ENCODE measurements around the gene UROC1.

UROC1 gene

DNA sequence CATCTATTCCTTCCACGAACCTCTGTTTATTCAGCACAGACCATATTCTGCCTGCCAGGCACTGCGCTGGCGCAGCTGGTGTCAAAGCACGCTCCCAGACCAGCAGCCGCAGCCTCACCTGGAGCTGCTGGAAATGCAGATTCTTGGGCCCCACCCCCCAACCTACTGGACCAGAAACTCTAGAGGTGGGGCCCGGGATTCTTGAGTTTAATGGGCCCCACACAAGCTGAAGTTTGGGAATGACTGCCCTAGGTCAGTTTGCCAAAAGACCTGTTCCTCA is 13.4 kb upstream of the UROC1 start:
- DNase-seq (ENCODE audit: low read depth in 3 of 3, low spot score in 1 of 3), result no peak

- no peak for DNase-seq (ENCODE audit: low read depth in 3 of 3, low spot score in 1 of 3)
Observed at GRCh38 chr3:126530171-126531050, 12.8 kb upstream of the UROC1 start.

- no peak for DNase-seq (ENCODE audit: low read depth in 3 of 3, low spot score in 1 of 3)
Observed at GRCh38 chr3:126529585-126530170, 12.1 kb upstream of the UROC1 start.

- DNase-seq (ENCODE audit: low read depth in 3 of 3, low spot score in 1 of 3), result no peak
Observed at GRCh38 chr3:126528800-126529541, 11.4 kb upstream of the UROC1 start.

- no peak for DNase-seq (ENCODE audit: low read depth in 3 of 3, low spot score in 1 of 3)
Observed at GRCh38 chr3:126528419-126528799, 10.8 kb upstream of the UROC1 start.

DNA sequence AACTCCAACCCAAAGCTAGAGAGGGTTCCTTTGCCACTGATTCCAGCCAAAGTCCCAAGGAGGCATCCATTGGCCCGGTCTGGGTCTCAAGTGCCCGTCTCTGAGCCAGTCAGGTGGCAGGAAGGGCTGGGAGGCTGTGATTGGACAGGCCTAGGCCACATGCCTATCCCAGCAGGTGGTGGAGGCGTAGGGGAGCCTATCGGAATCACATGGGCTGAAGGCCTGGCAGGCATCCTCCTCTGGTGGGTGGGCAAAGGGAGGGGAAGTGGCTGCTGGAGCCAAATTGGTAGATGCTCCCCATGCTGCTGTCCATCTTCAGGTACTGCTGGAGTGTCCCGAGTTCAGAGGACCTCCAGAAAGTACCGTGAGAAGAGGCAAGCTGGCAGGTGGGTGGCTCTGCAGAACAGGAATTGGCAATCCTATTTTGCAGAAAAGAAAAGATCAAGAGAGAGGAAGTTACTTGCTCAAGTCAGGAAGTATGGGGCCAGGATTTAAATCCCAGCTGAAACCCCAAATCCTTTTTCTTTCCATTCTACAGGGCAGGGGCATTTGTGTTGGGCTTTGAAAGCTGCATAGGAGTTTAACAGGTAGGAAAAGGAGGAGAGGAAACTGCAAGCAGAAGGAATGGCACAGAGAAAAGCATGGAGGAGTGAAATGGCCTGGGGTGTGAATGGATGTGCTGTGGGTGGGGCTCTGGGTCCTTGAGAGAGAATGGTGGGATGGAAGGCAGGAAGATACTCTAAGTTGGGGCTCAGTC is 10.1 kb upstream of the UROC1 start:
- no peak for DNase-seq (ENCODE audit: low read depth in 3 of 3, low spot score in 1 of 3)

DNA sequence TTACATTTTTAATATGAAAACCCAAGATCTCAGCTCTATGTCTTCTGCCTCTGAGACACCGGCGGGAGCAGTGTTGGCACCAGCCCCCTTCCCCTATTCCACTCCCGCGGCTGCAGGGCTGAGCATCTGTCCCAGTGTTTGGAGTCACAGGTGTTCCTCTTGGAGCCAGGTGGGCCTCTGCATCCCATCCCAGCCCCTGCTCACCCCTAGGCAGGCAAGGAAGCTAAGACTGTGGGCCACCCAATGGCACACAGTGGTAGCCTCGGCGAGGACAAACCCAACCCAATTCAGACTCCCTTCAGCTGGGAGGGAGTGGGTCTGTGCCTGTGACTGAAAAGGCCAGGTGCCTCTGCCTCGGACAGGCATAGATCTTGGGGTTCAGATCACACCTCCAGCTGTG is 9.4 kb upstream of the UROC1 start:
- DNase-seq (ENCODE audit: low read depth in 3 of 3, low spot score in 1 of 3), result no peak

DNA sequence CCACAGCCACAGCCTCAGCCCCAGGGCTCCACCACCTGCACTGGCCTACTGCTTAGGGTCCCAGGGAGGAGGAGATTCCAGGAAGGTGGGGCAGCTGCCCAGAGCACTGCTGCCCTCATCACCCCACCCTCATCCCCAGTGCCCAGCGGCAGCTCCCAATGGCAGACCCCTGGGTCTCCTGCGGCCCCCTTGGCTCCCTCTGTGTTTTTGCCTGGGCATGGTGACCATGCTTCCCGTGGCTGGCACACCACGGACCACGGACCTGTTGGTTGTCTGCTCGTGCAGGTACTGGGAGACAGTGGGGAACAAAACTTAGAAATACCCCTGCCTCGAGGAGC is 9.1 kb upstream of the UROC1 start:
- no peak for DNase-seq (ENCODE audit: low read depth in 3 of 3, low spot score in 1 of 3)

GRCh38 chr3:126525853-126526667 is 8.5 kb upstream of the UROC1 start:
- DNase-seq (ENCODE audit: low read depth in 3 of 3, low spot score in 1 of 3), result no peak

GRCh38 chr3:126525091-126525852 is 7.7 kb upstream of the UROC1 start:
- no peak for DNase-seq (ENCODE audit: low read depth in 3 of 3, low spot score in 1 of 3)

DNA sequence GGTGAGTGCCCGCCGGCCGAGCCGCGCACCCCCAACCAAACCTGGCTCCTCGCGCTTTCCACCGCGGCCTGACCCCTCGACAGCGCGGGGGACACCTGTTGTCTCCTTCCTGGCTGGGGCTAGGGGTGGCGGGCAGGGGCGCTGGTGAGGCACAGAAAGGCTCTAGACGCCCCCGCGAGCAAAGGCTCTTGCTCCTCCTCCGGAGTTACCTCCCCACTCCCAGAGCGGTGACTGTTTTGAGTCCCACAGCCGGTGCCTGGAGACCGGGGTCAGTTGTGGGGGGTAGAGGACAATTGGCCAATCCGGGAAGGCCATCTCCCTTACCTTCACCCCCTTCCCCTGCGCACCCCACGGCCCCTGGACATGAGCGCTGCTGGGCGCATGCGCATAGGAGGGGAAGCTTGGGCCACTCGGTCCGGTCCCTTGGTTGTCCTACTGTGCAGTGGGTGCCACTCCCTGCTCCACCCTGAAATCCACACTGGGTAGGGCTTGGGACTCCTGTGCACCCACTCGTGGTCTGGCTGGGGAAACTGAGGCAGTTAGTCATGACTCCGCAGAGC is 6.9 kb upstream of the UROC1 start:
- no peak for DNase-seq (ENCODE audit: low read depth in 3 of 3, low spot score in 1 of 3)

- no peak for DNase-seq (ENCODE audit: low read depth in 3 of 3, low spot score in 1 of 3)
Observed at GRCh38 chr3:126523745-126524428, 6.3 kb upstream of the UROC1 start, which contains the start of gene CHST13. CHST13 (plus strand) TSS chr3:126524155; CDS start chr3:126524333, 178 bp downstream.

DNA sequence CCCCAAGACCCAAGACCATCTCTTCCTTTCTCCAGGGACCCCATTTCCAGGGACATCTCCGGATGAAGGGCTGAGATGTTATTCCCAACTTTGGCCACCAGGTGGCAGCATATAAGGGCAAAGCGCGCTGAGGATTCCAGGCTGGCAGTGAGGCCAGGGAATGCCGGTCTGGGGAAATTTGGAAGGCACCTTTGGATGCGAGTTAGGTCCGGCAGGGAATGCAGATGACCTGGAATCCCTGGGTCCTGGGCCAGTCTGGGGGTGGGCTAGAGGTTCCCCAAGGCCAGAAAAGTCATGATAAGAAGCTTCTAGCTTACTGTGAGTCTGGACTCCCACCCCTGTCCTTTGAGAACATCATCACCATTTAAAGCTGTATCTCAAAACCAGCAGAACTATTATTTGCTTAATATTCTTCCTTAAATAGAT is 4.8 kb upstream of the UROC1 start:
- DNase-seq (ENCODE audit: low read depth in 3 of 3, low spot score in 1 of 3), result peak in 2 of 3 donors; percentile 2 to 10

GRCh38 chr3:126521122-126521891 is 3.7 kb upstream of the UROC1 start:
- DNase-seq (ENCODE audit: low read depth in 3 of 3, low spot score in 1 of 3), result no peak

DNA sequence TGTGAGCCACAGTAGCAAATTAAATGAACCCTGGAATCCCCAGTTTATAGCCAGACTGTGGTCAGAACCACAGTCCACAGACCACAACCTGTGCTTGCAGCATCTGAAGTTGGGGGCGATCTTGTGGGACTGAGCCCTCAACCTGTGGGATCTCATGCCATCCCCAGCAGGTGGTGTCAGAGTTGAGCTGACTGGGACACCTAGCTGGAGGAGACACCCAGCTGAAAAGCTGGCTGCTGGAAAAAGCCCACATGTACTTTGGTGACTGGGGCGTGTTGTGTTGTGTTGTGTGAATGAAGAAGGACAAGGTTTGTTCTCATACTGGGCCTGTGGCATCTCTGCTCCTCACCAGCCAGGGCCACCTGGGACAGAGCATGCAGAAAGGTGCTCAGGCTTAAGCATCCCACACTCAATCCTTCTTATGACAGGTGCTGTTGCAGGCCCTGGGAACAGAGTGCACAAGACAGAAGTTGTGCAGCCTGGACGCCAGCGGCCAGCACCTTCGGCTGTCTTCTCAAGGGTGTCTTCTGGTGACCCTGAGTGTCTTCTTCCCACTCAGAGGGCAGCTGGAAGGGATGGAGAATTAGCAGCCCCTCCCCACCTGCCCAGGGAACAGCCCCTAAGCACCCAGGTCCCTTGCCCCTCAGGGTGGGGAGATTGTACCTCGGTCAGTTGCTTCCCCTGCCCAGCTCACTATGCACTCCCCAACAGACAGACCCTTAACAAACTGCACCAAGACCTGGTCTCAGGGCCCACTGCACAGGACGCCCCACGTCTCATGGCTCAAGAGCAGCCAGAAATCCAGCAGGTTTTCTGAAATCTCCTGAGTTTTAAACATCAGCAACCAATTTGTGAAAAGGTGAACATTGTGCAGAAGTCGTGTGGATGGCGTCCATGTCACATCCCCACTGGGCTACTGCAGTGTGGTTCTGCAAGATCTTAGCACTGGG is 2.2 kb upstream of the UROC1 start:
- no peak for DNase-seq (ENCODE audit: low read depth in 3 of 3, low spot score in 1 of 3)

GRCh38 chr3:126518779-126519177 is 1.2 kb upstream of the UROC1 start:
- DNase-seq (ENCODE audit: low read depth in 3 of 3, low spot score in 1 of 3), result no peak
